Thyroid gland (tissue), 4 donors: ENCODE results near the gene EEF1AKMT4. TPM values are rescaled to one million over a fixed set of nuclear protein-coding genes. Genes with fewer than 3 reads are reported as not detected.

Experiments used
- DNase-seq, 2 donors: peaks; one replicate each; pipeline ENCODE4 v3.0.0-alpha.2; 2019
- H3K27ac ChIP-seq, 3 donors: fragments of 200-600 bp; sonication (generic); 1 replicate in 2 of 3; 2 replicates in 1 of 3; pipeline ENCODE4 v1.5.1; 2016 to 2019; ENCODE audit warnings: mild to moderate bottlenecking in 1 of 3, moderate library complexity in 1 of 3
- H3K27me3 ChIP-seq: fragments of 200-600 bp; sonication (generic); one replicate; pipeline ENCODE4 v1.5.1; 2019
- H3K36me3 ChIP-seq, 2 donors: fragments of 200-600 bp; sonication (generic); one replicate each; pipeline ENCODE4 v1.5.1; 2016 to 2019
- H3K4me1 ChIP-seq, 2 donors: fragments of 200-600 bp; sonication (generic); one replicate each; pipeline ENCODE4 v1.5.1; 2017 to 2019
- H3K4me3 ChIP-seq, 3 donors: fragments of 200-600 bp; sonication (generic); replicated peaks in 1 of 3; 1 replicate in 2 of 3; 2 replicates in 1 of 3; pipeline ENCODE4 v1.5.1; 2016; ENCODE audit warnings: mild to moderate bottlenecking in 1 of 3
- H3K9me3 ChIP-seq: fragments of 200-600 bp; sonication (generic); one replicate; pipeline ENCODE4 v1.5.1; 2017
- CTCF ChIP-seq, 6 experiments: fragments of 200-600 bp in 3 of 6; fragments of 450-650 bp in 3 of 6; sonication (generic) in 3 of 6; IDR thresholded peaks; one replicate each; pipeline ENCODE4 v1.5.1; 2016 to 2019; ENCODE audit warnings: antibody characterized with exemption in 6 of 6, mild to moderate bottlenecking in 2 of 6, inconsistent platforms in 1 of 6, moderate library complexity in 1 of 6
- POLR2A ChIP-seq, 2 donors: fragments of 450-650 bp; IDR thresholded peaks; one replicate each; pipeline ENCODE4 v1.6.1; 2017; ENCODE audit warnings: antibody characterized with exemption in 2 of 2, mild to moderate bottlenecking in 2 of 2, moderate library complexity in 1 of 2
- WGBS, 2 donors: methylation state at CpG; one replicate each; pipeline ENCODE4 v1.1.5; 2017; 5-methylcytosine and 5-hydroxymethylcytosine counted together
- intact Hi-C: fragments of 100-400 bp; cut with DNase I; formaldehyde crosslinking; loops from one replicate; pipeline ENCODE4 v1.15.1; 2023
- total RNA-seq, 4 donors: library from RNA; depleted of rRNA; stranded (reverse); fragments of >200 nt; gene quantifications; one replicate each; pipeline ENCODE4 v1.2.3, GENCODE V29; 2016

Gene EEF1AKMT4
- total RNA-seq, 4 donors from 2014 or later = 9.4 to 17.1 (median 13.5) TPM

GRCh38 chr3:184231671-184232070, 17.8 kb upstream of the EEF1AKMT4 start:
- no peaks in the 10 kb centered on the region for H3K36me3 ChIP-seq
- WGBS, 2 donors = 60 to 75% methylated on average over 3 of the region's 3 CpGs
- no peaks in the 10 kb centered on the region for H3K9me3 ChIP-seq
- H3K4me1 ChIP-seq = peaks cover 9 to 31% of the 10 kb centered on the region in 2 donors
- H3K4me3 ChIP-seq = no peak overlapping the region
- H3K27me3 ChIP-seq = peaks cover 6% of the 10 kb centered on the region
- no peak overlapping the region for H3K27ac ChIP-seq
- intact Hi-C loops = loop anchor here (10.0 kb wide), 1 partner anchor 53 kb away; no protein-coding TSS in a partner anchor
- DNase-seq = no peak
- TF ChIP-seq POLR2A (IDR thresholded peaks at IDR 0.05) (no peak), CTCF (IDR thresholded peaks at IDR 0.05) (no peak)

GRCh38 chr3:184233127-184233843, 16.2 kb upstream of the EEF1AKMT4 start:
- Histone ChIP-seq H3K9me3 (no peaks in the 10 kb centered on the region), H3K27me3 (peaks cover 6% of the 10 kb centered on the region), H3K27ac (no peak overlapping the region), H3K4me3 (no peak overlapping the region), H3K36me3 (no peaks in the 10 kb centered on the region), H3K4me1 (peaks cover 9 to 31% of the 10 kb centered on the region in 2 donors)
- DNase-seq = no peak
- intact Hi-C loops = loop anchor here (10.0 kb wide), 1 partner anchor 52 kb away; no protein-coding TSS in a partner anchor
- no peak for TF ChIP-seq POLR2A (IDR thresholded peaks at IDR 0.05)
- TF ChIP-seq CTCF (IDR thresholded peaks at IDR 0.05) = no peak
- WGBS, 2 donors = 90 to 92% methylated on average over 20 to 22 of the region's 23 CpGs

GRCh38 chr3:184234224-184234623, 15.2 kb upstream of the EEF1AKMT4 start:
- intact Hi-C loops = loop anchor here (10.0 kb wide), 1 partner anchor 51 kb away; no protein-coding TSS in a partner anchor
- 0 to 17% methylated on average over 2 to 4 of the region's 4 CpGs for WGBS, 2 donors
- Histone ChIP-seq H3K27ac (no peak overlapping the region), H3K4me1 (peaks cover 9 to 24% of the 10 kb centered on the region in 2 donors), H3K9me3 (no peaks in the 10 kb centered on the region), H3K4me3 (no peak overlapping the region), H3K27me3 (peaks cover 6% of the 10 kb centered on the region), H3K36me3 (no peaks in the 10 kb centered on the region)
- TF ChIP-seq POLR2A (IDR thresholded peaks at IDR 0.05) (no peak), CTCF (IDR thresholded peaks at IDR 0.05) (peak in 4 of 6 experiments; percentile 42 to 67 (median 50))
- peak; percentile 99 to 100 for DNase-seq

- peaks cover 5 to 21% of the 10 kb centered on the region in 2 donors for H3K4me1 ChIP-seq
- intact Hi-C loops = loop anchor here (10.0 kb wide), 1 partner anchor 50 kb away; no protein-coding TSS in a partner anchor
- peaks cover 6% of the 10 kb centered on the region for H3K27me3 ChIP-seq
- DNase-seq = no peak
- H3K4me3 ChIP-seq = no peak overlapping the region
- H3K36me3 ChIP-seq = no peaks in the 10 kb centered on the region
- no peak overlapping the region for H3K27ac ChIP-seq
- WGBS, 2 donors = 83 to 87% methylated on average over 6 to 17 of the region's 19 CpGs
- H3K9me3 ChIP-seq = no peaks in the 10 kb centered on the region
- no peak for TF ChIP-seq CTCF (IDR thresholded peaks at IDR 0.05)
- no peak for TF ChIP-seq POLR2A (IDR thresholded peaks at IDR 0.05)
These were observed 14.6 kb upstream of the EEF1AKMT4 start for GRCh38 chr3:184234671-184235380.
